HepG2 (cell line): ENCODE measurements around the gene HECTD4. TPM values are rescaled to one million over a fixed set of nuclear protein-coding genes. Genes with fewer than 3 reads are reported as not detected.

Experiments used
- ATAC-seq: fragments of 200-7000 bp; cut with Tn5 transposase; 3 replicates; pipeline ENCODE4 v1.9.1; 2020; ENCODE audit warnings: mild to moderate bottlenecking, moderate library complexity
- BruUV-seq: library from RNA; stranded (reverse); fragments of 400-500 nt; replicated peaks from 2 replicates; lab custom pipeline; 2021; lab: Mats Ljungman, UMichigan
- CTCF ChIA-PET: fragments of 300-600 bp; formaldehyde crosslinking; extraction: SDS; loops from one replicate; lab custom pipeline; 2021; ENCODE audit warnings: low total read pairs, inconsistent platforms, low intra/inter-chr PET ratio; lab: Yijun Ruan, JAX
- POLR2A ChIA-PET: fragments of 350-600 bp; sonication (Branson Sonifier 250); formaldehyde crosslinking; loops from one replicate; lab custom pipeline; 2020; ENCODE audit warnings: antibody characterized with exemption, inconsistent platforms; lab: Yijun Ruan, JAX
- DNase-seq: peaks from one replicate; pipeline ENCODE4 v3.0.0-alpha.2; 2015; ENCODE audit warnings: low spot score
- FAIRE-seq: peaks from 3 replicates; lab custom pipeline; 2011; peaks lifted over from hg19 to GRCh38; lab: Jason Lieb, UNC
- H2AFZ ChIP-seq: one replicate; pipeline ENCODE4 v1.6.1; 2011; ENCODE audit warnings: low read length, inconsistent platforms
- H3K27ac ChIP-seq: fragments of 300-600 bp; 3 replicates; pipeline ENCODE4 v1.8.0; 2011; ENCODE audit warnings: mixed run types, mild to moderate bottlenecking, mixed read lengths, low read length, inconsistent platforms; ENCODE audit not compliant: insufficient read depth; ENCODE audit errors: extremely low read length
- H3K27me3 ChIP-seq, 2 experiments: fragments of 200-600 bp in 1 of 2; 2 replicates in 1 of 2; 3 replicates in 1 of 2; pipeline versions ENCODE4 v1.6.0 to v1.8.0; 2011; ENCODE audit warnings: low read length in 2 of 2, mild to moderate bottlenecking in 2 of 2, moderate library complexity in 2 of 2, inconsistent platforms in 1 of 2; ENCODE audit not compliant: insufficient read depth in 2 of 2, control insufficient read depth in 1 of 2
- H3K36me3 ChIP-seq, 2 experiments: fragments of 200-600 bp in 1 of 2; replicated peaks in 1 of 2; 2 replicates in 1 of 2; 3 replicates in 1 of 2; pipeline versions ENCODE4 v1.5.1 to v1.8.0; 2011; ENCODE audit warnings: low read length in 2 of 2, inconsistent platforms in 1 of 2; ENCODE audit not compliant: insufficient read depth in 2 of 2, control insufficient read depth in 1 of 2
- H3K4me1 ChIP-seq: 2 replicates; pipeline ENCODE4 v1.5.1; 2012; ENCODE audit warnings: low read length, inconsistent platforms; ENCODE audit not compliant: insufficient read depth
- H3K4me2 ChIP-seq: 2 replicates; pipeline ENCODE4 v1.6.0; 2011; ENCODE audit warnings: low read depth, low read length, inconsistent platforms
- H3K4me3 ChIP-seq, 3 experiments: fragments of 200-600 bp in 1 of 3; sonication (generic), shearing (Covaris generic) in 1 of 3; replicated peaks in 1 of 3; 2 replicates each; pipeline ENCODE4 v1.5.1; 2011 to 2016; ENCODE audit warnings: low read length in 3 of 3, inconsistent platforms in 2 of 3, low read depth in 2 of 3, mild to moderate bottlenecking in 2 of 3, control low read depth in 1 of 3, mixed read lengths in 1 of 3; ENCODE audit not compliant: insufficient read depth in 1 of 3
- H3K79me2 ChIP-seq: one replicate; pipeline ENCODE4 v1.6.1; 2011; ENCODE audit warnings: low read length, inconsistent platforms; ENCODE audit not compliant: insufficient read depth
- H3K9ac ChIP-seq: 2 replicates; pipeline ENCODE4 v1.6.0; 2011; ENCODE audit warnings: mild to moderate bottlenecking, low read depth, low read length, inconsistent platforms; ENCODE audit not compliant: insufficient read depth
- H3K9me3 ChIP-seq: 2 replicates; pipeline ENCODE4 v1.5.1; 2012; ENCODE audit warnings: mild to moderate bottlenecking, low read length
- H4K20me1 ChIP-seq: 2 replicates; pipeline ENCODE4 v1.6.0; 2011; ENCODE audit warnings: inconsistent platforms, mild to moderate bottlenecking, low read length, moderate library complexity; ENCODE audit not compliant: insufficient read depth
- CEBPB ChIP-seq: IDR thresholded peaks from 2 replicates; pipeline ENCODE4 v1.6.1; 2011; ENCODE audit warnings: low read depth, low read length, improper control_type of control experiment, borderline replicate concordance
- FOXP1 ChIP-seq, 2 experiments: fragments of 450-650 bp in 1 of 2; IDR thresholded peaks; 2 replicates each; pipeline ENCODE4 v1.6.1; 2017 to 2018; ENCODE audit warnings: antibody characterized with exemption in 1 of 2
- HOXA5 ChIP-seq: sonication (generic); formaldehyde crosslinking; IDR thresholded peaks from 2 replicates; pipeline ENCODE4 v1.4.0; 2020; ENCODE audit warnings: missing genetic modification reagents
- KAT7 ChIP-seq: IDR thresholded peaks from 2 replicates; pipeline ENCODE4 v1.6.1; 2018; ENCODE audit warnings: borderline replicate concordance, missing compliant biosample characterization
- SNAI1 ChIP-seq: sonication (generic); formaldehyde crosslinking; IDR thresholded peaks from 2 replicates; pipeline ENCODE4 v1.5.0; 2020; ENCODE audit warnings: mild to moderate bottlenecking, missing genetic modification reagents, borderline replicate concordance
- ZNF225 ChIP-seq: sonication (generic); formaldehyde crosslinking; IDR thresholded peaks from 2 replicates; pipeline ENCODE4 v1.4.0; 2020; ENCODE audit warnings: mild to moderate bottlenecking, missing genetic modification reagents
- ZNF34 ChIP-seq: sonication (generic); formaldehyde crosslinking; IDR thresholded peaks from 2 replicates; pipeline ENCODE4 v1.4.0; 2020; ENCODE audit warnings: mild to moderate bottlenecking, missing genetic modification reagents, borderline replicate concordance
- ZNF549 ChIP-seq: sonication (generic); formaldehyde crosslinking; IDR thresholded peaks from 2 replicates; pipeline ENCODE4 v1.5.0; 2020; ENCODE audit warnings: missing genetic modification reagents
- WGBS: methylation state at CpG from one replicate; pipeline ENCODE4 v1.1.6; 2017; ENCODE audit warnings: low lambda C conversion rate; 5-methylcytosine and 5-hydroxymethylcytosine counted together
- in situ Hi-C: cut with HindIII; loops from 2 replicates; pipeline ENCODE4 v1.10.0; 2017; ENCODE audit warnings: low pct_unique_long_range_greater_than_20kb; ENCODE audit not compliant: extremely low pct_ligation_motif_present
- intact Hi-C: fragments of 100-400 bp; cut with micrococcal nuclease; formaldehyde crosslinking; loops from one replicate; pipeline ENCODE4 v1.10.0; 2022; ENCODE audit not compliant: unreplicated experiment
- polyA plus RNA-seq, 8 experiments: library from polyadenylated mRNA; depleted of rRNA in 3 of 8; stranded (reverse) in 7 of 8; unstranded in 1 of 8; fragments of >200 nt; fragmentation: Illumina TruSeq in 4 of 8; extraction: Trizol in 4 of 8; gene quantifications; 2 replicates each; pipeline versions ENCODE4 v1.2.1 to v1.2.3, GENCODE V29; 2011 to 2016; ENCODE audit warnings: low read depth in 4 of 8, missing spikeins in 1 of 8, mixed read lengths in 1 of 8; ENCODE audit not compliant: insufficient read depth in 1 of 8
- total RNA-seq, 5 experiments: library from RNA; depleted of rRNA; stranded (reverse); fragments of >200 nt; fragmentation: Illumina TruSeq; extraction: Trizol; gene quantifications; 2 replicates each; pipeline ENCODE4 v1.2.3, GENCODE V29; 2016; ENCODE audit warnings: low read depth in 1 of 5
- TF ChIP-seq, protein P1 (sequence below): sonication (generic); formaldehyde crosslinking; IDR thresholded peaks from 2 replicates; pipeline ENCODE4 v1.8.0; 2022; ENCODE audit warnings: mild to moderate bottlenecking, missing genetic modification reagents; ENCODE audit not compliant: insufficient replicate concordance
- TF ChIP-seq, protein P2 (sequence below): sonication (generic); formaldehyde crosslinking; IDR thresholded peaks from 2 replicates; pipeline ENCODE4 v1.4.0; 2020; ENCODE audit warnings: low read depth, mild to moderate bottlenecking, missing genetic modification reagents
- TF ChIP-seq, protein P3 (sequence below): sonication (generic); formaldehyde crosslinking; IDR thresholded peaks from 2 replicates; pipeline ENCODE4 v1.5.1; 2020; ENCODE audit warnings: missing genetic modification reagents, mild to moderate bottlenecking, borderline replicate concordance
- TF ChIP-seq, protein P4 (sequence below): sonication (generic); formaldehyde crosslinking; IDR thresholded peaks from 2 replicates; pipeline ENCODE4 v1.8.0; 2022; ENCODE audit warnings: missing genetic modification reagents, low read depth, mild to moderate bottlenecking, borderline replicate concordance
- TF ChIP-seq, protein P5 (sequence below): sonication (generic); formaldehyde crosslinking; IDR thresholded peaks from 2 replicates; pipeline ENCODE4 v1.4.0; 2020; ENCODE audit warnings: missing genetic modification reagents

HECTD4 gene
- total and polyA plus RNA-seq, 2 of the 13 experiments (the other 11 are each of a cell fraction or from before 2014, with no cell fraction given), result 9.0 to 11.4 TPM

DNA sequence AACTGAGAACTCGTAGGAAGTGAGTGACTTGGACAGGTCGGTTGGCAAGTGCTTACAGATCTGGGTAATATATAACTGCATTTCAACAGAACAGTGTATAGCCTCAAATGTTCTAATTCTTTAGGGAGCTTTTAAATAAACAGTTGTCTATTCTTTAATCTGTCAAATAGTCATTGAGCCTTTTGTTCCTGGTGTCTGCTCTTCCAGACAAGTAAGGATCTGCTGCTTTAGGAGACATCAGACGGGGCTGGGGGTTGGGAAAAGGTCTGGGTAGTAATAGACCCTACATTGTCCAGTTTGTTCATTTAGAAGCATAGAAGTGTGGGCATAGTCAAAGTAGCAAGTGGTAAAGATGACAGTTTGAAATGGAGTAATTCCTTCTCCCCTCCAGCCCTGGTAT lies 38.5 kb upstream of the HECTD4 start:
- no peak overlapping the region for H3K27ac ChIP-seq
- H3K9ac ChIP-seq, result no peak overlapping the region
- H3K4me3 ChIP-seq, result no peak overlapping the region; a peak in 1 of 6 replicates
- POLR2A ChIA-PET, result no interaction called here
- FAIRE-seq, result no peak
- peak overlapping the region; percentile 84 for H3K4me2 ChIP-seq
- in situ Hi-C loops, result no loop called here
- no peak for DNase-seq
- intact Hi-C loops, result no loop called here
- H4K20me1 ChIP-seq, result peaks cover 5% of the 10 kb centered on the region; the same call in 1 of the 2 replicates
- peaks cover 56% of the 10 kb centered on the region for H3K79me2 ChIP-seq
- no peaks in the 10 kb centered on the region; a peak in 1 of 5 replicates for H3K36me3 ChIP-seq
- CTCF ChIA-PET, result no interaction called here
- H3K9me3 ChIP-seq, result no peaks in the 10 kb centered on the region
- no peaks in the 10 kb centered on the region; a peak in 1 of 5 replicates for H3K27me3 ChIP-seq
- no peak overlapping the region for H2AFZ ChIP-seq
- peaks cover 54% of the 10 kb centered on the region for H3K4me1 ChIP-seq
- no peak for ATAC-seq
- WGBS, result 60% methylated on average over 3 of the region's 3 CpGs
- BruUV-seq, result no TSS peak
- TF ChIP-seq, protein P1, sequence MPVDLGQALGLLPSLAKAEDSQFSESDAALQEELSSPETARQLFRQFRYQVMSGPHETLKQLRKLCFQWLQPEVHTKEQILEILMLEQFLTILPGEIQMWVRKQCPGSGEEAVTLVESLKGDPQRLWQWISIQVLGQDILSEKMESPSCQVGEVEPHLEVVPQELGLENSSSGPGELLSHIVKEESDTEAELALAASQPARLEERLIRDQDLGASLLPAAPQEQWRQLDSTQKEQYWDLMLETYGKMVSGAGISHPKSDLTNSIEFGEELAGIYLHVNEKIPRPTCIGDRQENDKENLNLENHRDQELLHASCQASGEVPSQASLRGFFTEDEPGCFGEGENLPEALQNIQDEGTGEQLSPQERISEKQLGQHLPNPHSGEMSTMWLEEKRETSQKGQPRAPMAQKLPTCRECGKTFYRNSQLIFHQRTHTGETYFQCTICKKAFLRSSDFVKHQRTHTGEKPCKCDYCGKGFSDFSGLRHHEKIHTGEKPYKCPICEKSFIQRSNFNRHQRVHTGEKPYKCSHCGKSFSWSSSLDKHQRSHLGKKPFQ (CRISPR knock-in tag), result no peak
- TF ChIP-seq ZNF549 (CRISPR knock-in tag), result no peak
- TF ChIP-seq FOXP1 (IDR thresholded peaks at IDR 0.05), result no peak
- no peak for TF ChIP-seq FOXP1 (CRISPR knock-in tag; IDR thresholded peaks at IDR 0.05)
- no peak for TF ChIP-seq CEBPB
- TF ChIP-seq, protein P2, sequence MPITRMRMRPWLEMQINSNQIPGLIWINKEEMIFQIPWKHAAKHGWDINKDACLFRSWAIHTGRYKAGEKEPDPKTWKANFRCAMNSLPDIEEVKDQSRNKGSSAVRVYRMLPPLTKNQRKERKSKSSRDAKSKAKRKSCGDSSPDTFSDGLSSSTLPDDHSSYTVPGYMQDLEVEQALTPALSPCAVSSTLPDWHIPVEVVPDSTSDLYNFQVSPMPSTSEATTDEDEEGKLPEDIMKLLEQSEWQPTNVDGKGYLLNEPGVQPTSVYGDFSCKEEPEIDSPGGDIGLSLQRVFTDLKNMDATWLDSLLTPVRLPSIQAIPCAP (CRISPR knock-in tag), result no peak
- TF ChIP-seq, protein P3, sequence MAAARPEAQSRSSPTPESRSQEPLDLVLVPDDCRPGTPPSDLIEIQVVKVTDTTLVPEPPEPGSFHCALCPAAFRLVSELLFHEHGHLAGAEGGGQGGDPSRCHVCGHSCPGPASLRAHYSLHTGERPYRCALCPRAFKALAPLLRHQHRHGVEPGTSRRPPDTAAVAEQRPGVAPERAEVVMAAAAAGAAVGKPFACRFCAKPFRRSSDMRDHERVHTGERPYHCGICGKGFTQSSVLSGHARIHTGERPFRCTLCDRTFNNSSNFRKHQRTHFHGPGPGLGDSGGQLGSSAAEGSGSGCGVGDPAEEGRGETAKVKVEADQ, result no peak
- no peak for TF ChIP-seq ZNF225 (CRISPR knock-in tag)
- no peak for TF ChIP-seq HOXA5
- no peak for TF ChIP-seq KAT7 (CRISPR knock-in tag)
- TF ChIP-seq, protein P4, sequence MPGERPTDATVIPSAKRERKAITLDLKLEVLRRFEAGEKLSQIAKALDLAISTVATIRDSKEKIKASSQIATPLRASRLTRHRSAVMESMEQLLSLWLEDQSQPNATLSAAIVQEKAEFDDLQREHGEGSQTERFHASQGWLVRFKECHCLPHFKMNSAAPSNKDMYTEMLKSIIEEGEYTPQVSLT (CRISPR knock-in tag), result no peak
- no peak for TF ChIP-seq ZNF34 (CRISPR knock-in tag)
- no peak for TF ChIP-seq SNAI1 (CRISPR knock-in tag)
- TF ChIP-seq, protein P5, sequence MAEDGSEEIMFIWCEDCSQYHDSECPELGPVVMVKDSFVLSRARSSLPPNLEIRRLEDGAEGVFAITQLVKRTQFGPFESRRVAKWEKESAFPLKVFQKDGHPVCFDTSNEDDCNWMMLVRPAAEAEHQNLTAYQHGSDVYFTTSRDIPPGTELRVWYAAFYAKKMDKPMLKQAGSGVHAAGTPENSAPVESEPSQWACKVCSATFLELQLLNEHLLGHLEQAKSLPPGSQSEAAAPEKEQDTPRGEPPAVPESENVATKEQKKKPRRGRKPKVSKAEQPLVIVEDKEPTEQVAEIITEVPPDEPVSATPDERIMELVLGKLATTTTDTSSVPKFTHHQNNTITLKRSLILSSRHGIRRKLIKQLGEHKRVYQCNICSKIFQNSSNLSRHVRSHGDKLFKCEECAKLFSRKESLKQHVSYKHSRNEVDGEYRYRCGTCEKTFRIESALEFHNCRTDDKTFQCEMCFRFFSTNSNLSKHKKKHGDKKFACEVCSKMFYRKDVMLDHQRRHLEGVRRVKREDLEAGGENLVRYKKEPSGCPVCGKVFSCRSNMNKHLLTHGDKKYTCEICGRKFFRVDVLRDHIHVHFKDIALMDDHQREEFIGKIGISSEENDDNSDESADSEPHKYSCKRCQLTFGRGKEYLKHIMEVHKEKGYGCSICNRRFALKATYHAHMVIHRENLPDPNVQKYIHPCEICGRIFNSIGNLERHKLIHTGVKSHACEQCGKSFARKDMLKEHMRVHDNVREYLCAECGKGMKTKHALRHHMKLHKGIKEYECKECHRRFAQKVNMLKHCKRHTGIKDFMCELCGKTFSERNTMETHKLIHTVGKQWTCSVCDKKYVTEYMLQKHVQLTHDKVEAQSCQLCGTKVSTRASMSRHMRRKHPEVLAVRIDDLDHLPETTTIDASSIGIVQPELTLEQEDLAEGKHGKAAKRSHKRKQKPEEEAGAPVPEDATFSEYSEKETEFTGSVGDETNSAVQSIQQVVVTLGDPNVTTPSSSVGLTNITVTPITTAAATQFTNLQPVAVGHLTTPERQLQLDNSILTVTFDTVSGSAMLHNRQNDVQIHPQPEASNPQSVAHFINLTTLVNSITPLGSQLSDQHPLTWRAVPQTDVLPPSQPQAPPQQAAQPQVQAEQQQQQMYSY (CRISPR knock-in tag), result no peak
